Sigmoid colon (tissue), 7 donors: Measurements from ENCODE around the gene NME3. TPM values are rescaled to one million over a fixed set of nuclear protein-coding genes. Genes with fewer than 3 reads are reported as not detected.
A peak's percentile ranks its signal among the peaks of the same experiment; 100 is the strongest.

Experiments used
- DNase-seq: peaks from one replicate; pipeline ENCODE4 v3.0.0-alpha.2; 2019
- H3K27ac ChIP-seq, 4 donors: fragments of 200-600 bp; sonication (generic); one replicate each; pipeline ENCODE4 v1.5.1; 2016 to 2019; ENCODE audit warnings: mild to moderate bottlenecking in 1 of 4
- H3K27me3 ChIP-seq, 3 donors: fragments of 200-600 bp; sonication (generic); one replicate each; pipeline ENCODE4 v1.5.1; 2019; ENCODE audit warnings: mild to moderate bottlenecking in 1 of 3
- H3K36me3 ChIP-seq, 4 donors: fragments of 200-600 bp; sonication (generic); one replicate each; pipeline ENCODE4 v1.5.1; 2016 to 2019
- H3K4me1 ChIP-seq, 4 donors: fragments of 200-600 bp; sonication (generic); one replicate each; pipeline ENCODE4 v1.5.1; 2017 to 2019
- H3K4me3 ChIP-seq, 4 donors: fragments of 200-600 bp; sonication (generic); one replicate each; pipeline ENCODE4 v1.5.1; 2017 to 2019; ENCODE audit warnings: mild to moderate bottlenecking in 2 of 4, moderate library complexity in 1 of 4
- H3K9me3 ChIP-seq, 4 donors: fragments of 200-600 bp in 3 of 4; sonication (generic) in 3 of 4; one replicate each; pipeline versions ENCODE4 v1.5.1 to v1.6.1; 2013 to 2019
- EP300 ChIP-seq, 4 donors: sonication (generic); formaldehyde crosslinking; IDR thresholded peaks; one replicate each; pipeline ENCODE4 v1.6.1; 2017; ENCODE audit warnings: antibody characterized with exemption in 4 of 4
- POLR2A ChIP-seq, 2 donors: fragments of 450-650 bp; IDR thresholded peaks; one replicate each; pipeline ENCODE4 v1.6.1; 2016; ENCODE audit warnings: antibody characterized with exemption in 2 of 2, mild to moderate bottlenecking in 2 of 2, moderate library complexity in 2 of 2
- POLR2AphosphoS5 ChIP-seq, 4 donors: sonication (generic); formaldehyde crosslinking; IDR thresholded peaks; one replicate each; pipeline ENCODE4 v1.6.1; 2017; ENCODE audit warnings: antibody characterized with exemption in 4 of 4
- WGBS, 2 donors: extraction: QIAGEN DNeasy Blood & Tissue Kit; methylation state at CpG; one replicate each; pipeline ENCODE4 v1.1.7; 2013; 5-methylcytosine and 5-hydroxymethylcytosine counted together
- intact Hi-C: fragments of 100-400 bp; cut with DNase I; formaldehyde crosslinking; loops from one replicate; pipeline ENCODE4 v1.15.1; 2023
- polyA plus RNA-seq, 3 donors: library from polyadenylated mRNA; stranded (reverse); fragments of 200-250 nt; gene quantifications; one replicate each; pipeline ENCODE4 v1.2.3, GENCODE V29; 2013
- total RNA-seq, 4 donors: library from RNA; depleted of rRNA; stranded (reverse); fragments of >200 nt; gene quantifications; one replicate each; pipeline ENCODE4 v1.1.0, GENCODE V29; 2016
- TF ChIP-seq, protein P1 (sequence below), 4 experiments: fragments of 450-650 bp in 3 of 4; fragments of 200-600 bp in 1 of 4; IDR thresholded peaks; one replicate each; pipeline ENCODE4 v1.5.1; 2016 to 2019; ENCODE audit warnings: antibody characterized with exemption in 4 of 4, mild to moderate bottlenecking in 3 of 4, moderate library complexity in 2 of 4
- donor health status: healthy with polysubstance abuse.
- donor health status: Bipolar disorder and iron deficiency.
- donor health status: healthy.

NME3 gene
- total and polyA plus RNA-seq, 7 donors, result 32.4 to 152 (median 87.8) TPM

DNA sequence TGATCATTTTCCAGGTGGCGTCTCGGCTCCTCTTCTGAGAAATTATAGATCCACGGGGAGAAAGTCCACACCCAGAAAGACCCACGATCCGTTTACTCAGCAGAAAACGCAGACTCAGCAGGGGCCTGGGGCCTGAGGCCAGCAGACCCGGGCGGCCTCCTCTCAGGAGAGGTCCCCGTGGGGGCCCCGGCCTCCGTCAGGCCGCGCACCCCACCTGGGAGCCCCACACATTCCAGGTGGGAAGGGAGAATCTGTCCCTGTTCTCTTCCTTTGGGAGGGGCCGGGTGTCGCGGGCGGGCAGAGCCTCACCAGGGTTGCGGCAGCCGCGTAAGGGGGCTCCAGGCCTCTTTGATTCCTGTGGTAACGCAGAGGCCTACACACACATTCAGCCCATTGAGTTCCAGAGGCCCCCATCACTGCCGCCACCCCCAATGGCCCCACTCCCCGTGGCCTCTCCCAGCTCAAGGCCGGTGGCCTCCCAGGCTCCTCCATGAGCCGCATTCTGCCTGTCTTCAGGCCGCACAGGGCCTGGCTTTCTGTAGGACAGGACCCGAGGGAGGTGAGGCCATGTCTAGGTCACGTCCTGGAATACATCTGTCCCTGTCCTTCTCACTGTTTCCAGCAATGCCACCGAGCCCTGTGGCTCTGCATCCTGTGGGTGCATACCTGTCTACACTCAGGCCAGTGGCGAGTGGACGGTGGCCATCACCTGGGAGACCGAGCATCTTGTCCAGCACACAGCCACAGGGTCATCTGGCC lies 23.7 kb upstream of the NME3 start:
- no peak for DNase-seq
- TF ChIP-seq POLR2A (IDR thresholded peaks at IDR 0.05) (no peak), EP300 (IDR thresholded peaks at IDR 0.05) (no peak), POLR2AphosphoS5 (IDR thresholded peaks at IDR 0.05) (no peak)
- TF ChIP-seq, protein P1, sequence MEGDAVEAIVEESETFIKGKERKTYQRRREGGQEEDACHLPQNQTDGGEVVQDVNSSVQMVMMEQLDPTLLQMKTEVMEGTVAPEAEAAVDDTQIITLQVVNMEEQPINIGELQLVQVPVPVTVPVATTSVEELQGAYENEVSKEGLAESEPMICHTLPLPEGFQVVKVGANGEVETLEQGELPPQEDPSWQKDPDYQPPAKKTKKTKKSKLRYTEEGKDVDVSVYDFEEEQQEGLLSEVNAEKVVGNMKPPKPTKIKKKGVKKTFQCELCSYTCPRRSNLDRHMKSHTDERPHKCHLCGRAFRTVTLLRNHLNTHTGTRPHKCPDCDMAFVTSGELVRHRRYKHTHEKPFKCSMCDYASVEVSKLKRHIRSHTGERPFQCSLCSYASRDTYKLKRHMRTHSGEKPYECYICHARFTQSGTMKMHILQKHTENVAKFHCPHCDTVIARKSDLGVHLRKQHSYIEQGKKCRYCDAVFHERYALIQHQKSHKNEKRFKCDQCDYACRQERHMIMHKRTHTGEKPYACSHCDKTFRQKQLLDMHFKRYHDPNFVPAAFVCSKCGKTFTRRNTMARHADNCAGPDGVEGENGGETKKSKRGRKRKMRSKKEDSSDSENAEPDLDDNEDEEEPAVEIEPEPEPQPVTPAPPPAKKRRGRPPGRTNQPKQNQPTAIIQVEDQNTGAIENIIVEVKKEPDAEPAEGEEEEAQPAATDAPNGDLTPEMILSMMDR (IDR thresholded peaks at IDR 0.05), result no peak
- Histone ChIP-seq H3K4me1 (no peaks in the 10 kb centered on the region), H3K36me3 (peaks cover 0 to 15% (median 0%) of the 10 kb centered on the region in 4 donors), H3K27me3 (no peaks in the 10 kb centered on the region), H3K9me3 (no peaks in the 10 kb centered on the region), H3K4me3 (no peak overlapping the region), H3K27ac (no peak overlapping the region)
- 83 to 85% methylated on average over 32 of the region's 32 CpGs for WGBS, 2 donors
- intact Hi-C loops, result no loop called here

DNA sequence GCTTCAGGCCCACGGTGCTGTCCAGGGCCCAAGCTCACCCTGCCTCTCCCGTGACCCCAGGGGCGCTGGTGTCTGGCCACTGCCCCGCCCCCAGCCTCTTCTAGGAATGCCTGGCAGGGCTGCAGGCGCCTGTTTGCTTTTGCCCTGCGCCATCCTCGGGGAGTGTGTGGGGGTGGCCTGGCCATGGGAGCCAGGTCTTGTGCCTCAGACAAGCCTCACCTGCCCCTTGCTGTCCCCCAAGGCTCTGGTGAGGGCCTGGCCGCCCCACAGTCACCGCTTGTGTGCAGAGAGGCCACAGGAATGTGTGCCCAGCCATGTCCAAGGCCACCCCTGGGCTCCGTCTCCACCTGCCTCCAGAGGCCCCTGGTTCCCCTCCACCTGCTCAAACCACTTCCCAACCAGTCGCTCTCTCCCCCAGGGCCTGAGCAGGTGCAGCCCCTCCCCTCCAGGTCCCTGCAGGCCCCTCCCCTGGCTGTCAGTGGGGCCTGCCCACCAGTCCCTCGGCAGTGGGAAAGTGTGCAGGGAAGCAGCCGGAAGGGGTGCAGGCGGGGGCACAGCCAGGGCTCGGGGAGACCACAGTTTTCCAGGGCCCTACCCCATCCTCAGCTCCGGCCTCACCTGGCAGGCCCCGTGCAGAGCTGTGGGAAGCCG lies 23.0 kb upstream of the NME3 start:
- intact Hi-C loops, result no loop called here
- Histone ChIP-seq H3K27ac (no peak overlapping the region), H3K4me1 (no peaks in the 10 kb centered on the region), H3K4me3 (no peak overlapping the region), H3K9me3 (no peaks in the 10 kb centered on the region), H3K36me3 (peaks cover 0 to 21% (median 4%) of the 10 kb centered on the region in 4 donors), H3K27me3 (no peaks in the 10 kb centered on the region)
- 31 to 63% methylated on average over 18 of the region's 18 CpGs for WGBS, 2 donors
- no peak for TF ChIP-seq POLR2A (IDR thresholded peaks at IDR 0.05)
- TF ChIP-seq POLR2AphosphoS5 (IDR thresholded peaks at IDR 0.05), result no peak
- TF ChIP-seq EP300 (IDR thresholded peaks at IDR 0.05), result no peak
- TF ChIP-seq, protein P1 (IDR thresholded peaks at IDR 0.05), result no peak
- peak; percentile 62 for DNase-seq

DNA sequence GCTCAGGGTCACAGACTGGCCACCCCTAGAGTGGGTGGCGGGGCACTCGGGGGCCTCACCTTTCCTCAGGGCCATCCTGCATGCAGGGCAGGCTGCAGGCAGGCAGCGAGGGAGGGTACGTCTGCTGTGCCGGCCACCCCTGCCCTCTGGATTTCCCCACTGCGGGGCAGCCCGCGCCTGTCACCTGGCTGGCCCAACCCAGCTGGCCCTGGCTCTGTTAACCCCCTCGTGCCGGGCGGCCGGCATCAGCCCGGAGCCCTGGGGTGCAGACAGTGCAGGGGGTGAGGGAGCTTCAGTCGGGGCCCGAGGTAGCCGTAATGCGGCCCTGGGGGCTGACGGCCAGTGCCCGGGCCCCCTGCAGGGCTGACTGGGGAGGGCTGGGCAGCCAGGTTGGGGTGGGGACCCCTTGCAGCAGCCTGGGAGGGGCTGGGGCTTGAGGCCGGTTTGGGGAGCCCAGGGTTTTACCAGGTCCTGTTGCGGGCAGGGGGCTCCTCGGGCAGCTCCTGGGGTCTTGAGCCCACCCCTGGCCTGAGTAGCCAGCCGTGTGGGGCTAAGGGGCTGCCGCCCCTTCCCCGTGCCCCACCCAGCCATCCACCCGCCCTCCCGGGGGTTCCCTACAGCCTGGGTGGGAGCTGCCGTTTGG lies 22.4 kb upstream of the NME3 start, which contains the start of gene IGFALS:
IGFALS (minus strand) TSS at position 128 of the 643 bp plus-strand sequence; CDS start at position 75, 53 bp downstream.
- H3K27ac ChIP-seq, result no peak within 1 kb of the TSS

GRCh38 chr16:1792836-1793577 lies 21.7 kb upstream of the NME3 start:
- no peaks in the 10 kb centered on the region for H3K4me1 ChIP-seq
- intact Hi-C loops, result no loop called here
- H3K27me3 ChIP-seq, result no peaks in the 10 kb centered on the region
- no peaks in the 10 kb centered on the region for H3K9me3 ChIP-seq
- WGBS, 2 donors, result 78 to 88% methylated on average over 33 of the region's 33 CpGs
- H3K4me3 ChIP-seq, result no peak overlapping the region
- TF ChIP-seq POLR2AphosphoS5 (IDR thresholded peaks at IDR 0.05) (no peak), POLR2A (IDR thresholded peaks at IDR 0.05) (no peak), EP300 (IDR thresholded peaks at IDR 0.05) (no peak)
- TF ChIP-seq, protein P1 (IDR thresholded peaks at IDR 0.05), result no peak
- H3K27ac ChIP-seq, result no peak overlapping the region
- no peak for DNase-seq
- peaks cover 0 to 34% (median 15%) of the 10 kb centered on the region in 4 donors for H3K36me3 ChIP-seq

More for the DNA sequence above, 22.4 kb upstream of the NME3 start, which contains the start of gene IGFALS:
- Histone ChIP-seq H3K9me3 (no peaks in the 10 kb centered on the region), H3K4me3 (no peak within 1 kb of the TSS), H3K27me3 (no peaks in the 10 kb centered on the region), H3K4me1 (no peaks in the 10 kb centered on the region), H3K36me3 (peaks cover 0 to 28% (median 9%) of the 10 kb centered on the region in 4 donors)
- DNase-seq, result no peak
- TF ChIP-seq POLR2A (IDR thresholded peaks at IDR 0.05), result no peak
- TF ChIP-seq, protein P1 (IDR thresholded peaks at IDR 0.05), result no peak
- TF ChIP-seq POLR2AphosphoS5 (IDR thresholded peaks at IDR 0.05), result no peak
- no peak for TF ChIP-seq EP300 (IDR thresholded peaks at IDR 0.05)
- WGBS, 2 donors, result 20 to 64% methylated on average over 28 of the region's 28 CpGs
- intact Hi-C loops, result no loop called here
